ENCODE results near the gene SLC39A13.

The SLC39A13 gene

DNA sequence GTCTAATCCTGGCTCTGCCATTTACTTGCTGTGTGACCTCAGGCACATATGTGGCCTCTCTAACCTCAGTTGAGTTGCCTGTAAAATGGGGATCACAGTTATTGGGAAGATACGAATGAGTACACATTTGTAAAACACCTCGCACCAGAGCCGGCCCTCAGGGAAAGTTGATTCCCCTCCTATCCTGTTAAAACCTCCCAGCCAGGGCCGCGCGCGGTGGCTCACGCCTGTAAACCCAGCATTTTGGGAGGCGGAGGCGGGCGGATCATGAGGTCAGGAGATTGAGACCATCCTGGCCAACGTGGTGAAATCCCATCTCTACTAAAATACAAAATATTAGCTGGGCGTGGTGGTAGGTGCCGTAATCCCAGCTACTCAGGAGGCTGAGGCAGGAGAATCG lies 48.0 kb upstream of the SLC39A13 start:
- TF ChIP-seq POLR2AphosphoS5 (IDR thresholded peaks at IDR 0.05; ENCODE audit: low read depth, low read length), result no peak
- TF ChIP-seq SIN3A (IDR thresholded peaks at IDR 0.05; ENCODE audit: borderline replicate concordance, insufficient read depth, low read length), result no peak
- no peak for TF ChIP-seq TAF1 (IDR thresholded peaks at IDR 0.05; ENCODE audit: borderline replicate concordance, insufficient read depth, low read length)
- TF ChIP-seq FOXP2 (optimal IDR thresholded peaks at IDR 0.05; ENCODE audit: borderline replicate concordance, extremely low read depth, extremely low read length, insufficient read depth), result no peak
- TF ChIP-seq, protein P1, sequence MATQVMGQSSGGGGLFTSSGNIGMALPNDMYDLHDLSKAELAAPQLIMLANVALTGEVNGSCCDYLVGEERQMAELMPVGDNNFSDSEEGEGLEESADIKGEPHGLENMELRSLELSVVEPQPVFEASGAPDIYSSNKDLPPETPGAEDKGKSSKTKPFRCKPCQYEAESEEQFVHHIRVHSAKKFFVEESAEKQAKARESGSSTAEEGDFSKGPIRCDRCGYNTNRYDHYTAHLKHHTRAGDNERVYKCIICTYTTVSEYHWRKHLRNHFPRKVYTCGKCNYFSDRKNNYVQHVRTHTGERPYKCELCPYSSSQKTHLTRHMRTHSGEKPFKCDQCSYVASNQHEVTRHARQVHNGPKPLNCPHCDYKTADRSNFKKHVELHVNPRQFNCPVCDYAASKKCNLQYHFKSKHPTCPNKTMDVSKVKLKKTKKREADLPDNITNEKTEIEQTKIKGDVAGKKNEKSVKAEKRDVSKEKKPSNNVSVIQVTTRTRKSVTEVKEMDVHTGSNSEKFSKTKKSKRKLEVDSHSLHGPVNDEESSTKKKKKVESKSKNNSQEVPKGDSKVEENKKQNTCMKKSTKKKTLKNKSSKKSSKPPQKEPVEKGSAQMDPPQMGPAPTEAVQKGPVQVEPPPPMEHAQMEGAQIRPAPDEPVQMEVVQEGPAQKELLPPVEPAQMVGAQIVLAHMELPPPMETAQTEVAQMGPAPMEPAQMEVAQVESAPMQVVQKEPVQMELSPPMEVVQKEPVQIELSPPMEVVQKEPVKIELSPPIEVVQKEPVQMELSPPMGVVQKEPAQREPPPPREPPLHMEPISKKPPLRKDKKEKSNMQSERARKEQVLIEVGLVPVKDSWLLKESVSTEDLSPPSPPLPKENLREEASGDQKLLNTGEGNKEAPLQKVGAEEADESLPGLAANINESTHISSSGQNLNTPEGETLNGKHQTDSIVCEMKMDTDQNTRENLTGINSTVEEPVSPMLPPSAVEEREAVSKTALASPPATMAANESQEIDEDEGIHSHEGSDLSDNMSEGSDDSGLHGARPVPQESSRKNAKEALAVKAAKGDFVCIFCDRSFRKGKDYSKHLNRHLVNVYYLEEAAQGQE (IDR thresholded peaks at IDR 0.05; ENCODE audit: insufficient read depth in 1 of 2, low read depth in 2 of 2, low read length in 2 of 2), result no peak

DNA sequence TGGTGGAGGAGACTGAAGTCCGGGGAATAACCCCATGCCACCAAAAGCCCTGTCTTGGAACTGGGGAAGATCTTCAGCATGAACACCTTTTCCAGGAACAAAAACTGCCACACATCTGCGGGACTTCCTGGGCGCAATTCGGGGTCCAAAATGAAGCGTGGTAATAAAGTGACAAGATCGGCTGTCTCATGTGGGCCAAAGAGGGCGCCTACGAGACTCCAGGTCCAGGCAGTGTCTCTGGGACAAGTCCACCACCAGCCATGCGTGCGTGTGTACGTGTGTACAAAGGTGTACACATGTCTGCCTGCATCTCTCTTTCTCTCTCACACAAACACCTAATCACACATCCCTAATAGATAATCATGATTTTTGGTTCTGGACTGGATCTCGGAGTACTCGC lies 47.0 kb upstream of the SLC39A13 start:
- TF ChIP-seq, protein P1 (IDR thresholded peaks at IDR 0.05; ENCODE audit: insufficient read depth in 1 of 2, low read depth in 2 of 2, low read length in 2 of 2), result no peak
- no peak for TF ChIP-seq SIN3A (IDR thresholded peaks at IDR 0.05; ENCODE audit: borderline replicate concordance, insufficient read depth, low read length)

DNA sequence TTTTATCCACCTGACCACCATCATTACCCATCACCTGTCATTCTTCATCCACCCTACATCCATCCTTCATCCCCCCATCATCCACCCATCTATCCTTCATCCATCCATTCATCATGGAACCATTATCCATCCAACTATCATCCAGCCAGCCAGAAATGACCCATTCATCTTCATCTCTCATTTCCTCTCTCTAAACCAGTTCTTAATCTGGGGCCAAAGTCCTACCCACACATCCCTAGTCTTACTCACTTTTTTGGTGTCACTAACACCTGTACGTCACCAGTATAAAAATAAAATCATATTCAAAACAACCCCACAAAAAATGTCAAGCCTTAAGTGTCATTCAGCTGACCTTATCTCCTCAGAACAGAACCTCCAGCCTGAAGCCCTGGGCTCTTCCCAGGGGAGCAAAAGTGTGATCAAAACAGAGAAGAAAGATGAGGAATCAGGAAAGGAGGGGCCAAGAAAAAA lies 42.3 kb upstream of the SLC39A13 start:
- TF ChIP-seq FOXP2 (optimal IDR thresholded peaks at IDR 0.05; ENCODE audit: borderline replicate concordance, extremely low read depth, extremely low read length, insufficient read depth) (no peak), POLR2AphosphoS5 (IDR thresholded peaks at IDR 0.05; ENCODE audit: low read depth, low read length) (no peak), TAF1 (IDR thresholded peaks at IDR 0.05; ENCODE audit: borderline replicate concordance, insufficient read depth, low read length) (no peak)

DNA sequence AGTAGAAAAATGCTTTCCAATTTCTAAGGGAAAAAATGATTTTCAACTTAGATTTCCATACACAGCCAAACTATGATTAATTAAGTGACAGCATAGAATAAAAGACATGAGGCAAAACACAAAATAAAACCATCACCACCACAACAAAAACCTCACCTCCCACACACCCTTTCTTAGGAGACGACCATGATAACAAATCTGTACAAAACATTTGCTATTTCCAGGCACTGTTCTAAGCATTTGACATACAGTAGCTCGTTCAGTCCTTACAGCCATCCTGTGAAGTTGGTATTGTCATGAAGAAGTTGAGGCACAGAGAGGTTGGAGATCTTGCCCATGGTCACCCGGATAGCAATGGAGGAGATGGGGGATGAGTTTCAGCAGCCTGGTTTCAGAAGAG lies 38.7 kb upstream of the SLC39A13 start:
- TF ChIP-seq TAF1 (IDR thresholded peaks at IDR 0.05; ENCODE audit: borderline replicate concordance, insufficient read depth, low read length), result no peak
- TF ChIP-seq SIN3A (IDR thresholded peaks at IDR 0.05; ENCODE audit: borderline replicate concordance, insufficient read depth, low read length), result no peak
- TF ChIP-seq FOXP2 (optimal IDR thresholded peaks at IDR 0.05; ENCODE audit: borderline replicate concordance, extremely low read depth, extremely low read length, insufficient read depth), result no peak
- TF ChIP-seq, protein P1 (IDR thresholded peaks at IDR 0.05; ENCODE audit: insufficient read depth in 1 of 2, low read depth in 2 of 2, low read length in 2 of 2), result no peak

DNA sequence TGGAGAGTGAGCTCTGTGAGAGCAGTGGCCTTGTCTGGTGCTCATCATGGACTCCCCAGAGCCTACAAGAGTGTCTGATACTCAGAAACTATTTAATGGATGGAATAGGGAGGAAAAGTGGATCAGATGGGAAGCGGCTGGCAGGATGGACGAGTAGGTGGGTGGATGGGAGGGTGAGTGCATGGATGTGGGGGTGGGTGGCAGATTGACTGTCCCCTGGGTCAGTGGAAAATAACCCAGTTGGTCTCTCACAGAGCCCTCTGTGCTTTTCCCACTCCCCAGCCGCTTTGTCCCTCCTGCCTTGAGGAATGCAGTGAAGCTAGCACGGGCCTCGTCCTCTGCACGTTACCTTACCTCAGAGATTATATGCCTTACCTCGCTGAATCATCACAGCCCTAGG lies 36.0 kb upstream of the SLC39A13 start:
- TF ChIP-seq TAF1 (IDR thresholded peaks at IDR 0.05; ENCODE audit: borderline replicate concordance, insufficient read depth, low read length) (no peak), POLR2AphosphoS5 (IDR thresholded peaks at IDR 0.05; ENCODE audit: low read depth, low read length) (no peak), FOXP2 (optimal IDR thresholded peaks at IDR 0.05; ENCODE audit: borderline replicate concordance, extremely low read depth, extremely low read length, insufficient read depth) (no peak), SIN3A (IDR thresholded peaks at IDR 0.05; ENCODE audit: borderline replicate concordance, insufficient read depth, low read length) (no peak)
- TF ChIP-seq, protein P1 (IDR thresholded peaks at IDR 0.05; ENCODE audit: insufficient read depth in 1 of 2, low read depth in 2 of 2, low read length in 2 of 2), result no peak

Data from PFSK-1 (cell line).